A549 (cell line): ENCODE results near the gene POLR1E.

Experiments used
- BHLHE40 ChIP-seq: IDR thresholded peaks from 2 replicates; pipeline ENCODE4 v1.6.1; 2012; ENCODE audit warnings: low read depth, low read length, inconsistent platforms
- CBX8 ChIP-seq: fragments of 200-600 bp; sonication (generic); IDR thresholded peaks from 2 replicates; pipeline ENCODE4 v1.6.1; 2016
- CEBPB ChIP-seq, 2 experiments: fragments of >200 bp in 1 of 2; sonication (Bioruptor Twin) in 1 of 2; formaldehyde crosslinking in 1 of 2; IDR thresholded peaks; 2 replicates each; pipeline ENCODE4 v1.6.1; 2012 to 2016
- CTCF ChIP-seq: fragments of >200 bp; sonication (Bioruptor Twin); formaldehyde crosslinking; IDR thresholded peaks from 3 replicates; pipeline ENCODE4 v1.5.1; 2016
- ESRRA ChIP-seq: fragments of 150-350 bp; IDR thresholded peaks from 2 replicates; pipeline ENCODE4 v1.6.1; 2014; ENCODE audit warnings: mild to moderate bottlenecking, low read length, borderline replicate concordance
- HEYL ChIP-seq: fragments of 250-450 bp; sonication (Bioruptor Pico); IDR thresholded peaks from 2 replicates; pipeline ENCODE4 v1.8.0; 2021; ENCODE audit warnings: mild to moderate bottlenecking, moderate library complexity
- HMGXB4 ChIP-seq: fragments of 250-450 bp; sonication (Bioruptor Pico); IDR thresholded peaks from 2 replicates; pipeline ENCODE4 v1.5.0; 2021; ENCODE audit warnings: mild to moderate bottlenecking, moderate library complexity, borderline replicate concordance
- JUN ChIP-seq, 2 experiments: fragments of >200 bp; sonication (Bioruptor Twin); formaldehyde crosslinking; IDR thresholded peaks; 2 replicates in 1 of 2; 3 replicates in 1 of 2; pipeline ENCODE4 v1.6.1; 2016 to 2017
- MYC ChIP-seq: IDR thresholded peaks from 2 replicates; pipeline ENCODE4 v1.6.1; 2012; ENCODE audit warnings: mild to moderate bottlenecking, inconsistent platforms, low read length, improper control_type of control experiment, borderline replicate concordance
- POLR2A ChIP-seq: IDR thresholded peaks from 2 replicates; pipeline ENCODE4 v1.6.1; 2012; ENCODE audit warnings: mild to moderate bottlenecking, low read length
- SMC3 ChIP-seq: fragments of >200 bp; sonication (Bioruptor Twin); formaldehyde crosslinking; IDR thresholded peaks from 3 replicates; pipeline ENCODE4 v1.6.1; 2018; ENCODE audit warnings: inconsistent platforms
- SREBF2 ChIP-seq: fragments of 450-650 bp; IDR thresholded peaks from 2 replicates; pipeline ENCODE4 v1.6.1; 2014; ENCODE audit warnings: mild to moderate bottlenecking, moderate library complexity
- ZFP36 ChIP-seq: fragments of 450-650 bp; IDR thresholded peaks from 2 replicates; pipeline ENCODE4 v1.6.1; 2014; ENCODE audit warnings: borderline replicate concordance; ENCODE audit not compliant: partially characterized antibody
- ZNF302 ChIP-seq: fragments of 250-450 bp; sonication (Bioruptor Pico); IDR thresholded peaks from 2 replicates; pipeline ENCODE4 v1.9.0; 2021; ENCODE audit warnings: inconsistent platforms, mild to moderate bottlenecking, moderate library complexity

GRCh38 chr9:37543468-37543867 lies 57.7 kb downstream of the POLR1E start:
- TF ChIP-seq ZFP36, result no peak
- TF ChIP-seq CTCF, result no peak
- TF ChIP-seq ESRRA, result no peak
- no peak for TF ChIP-seq JUN (IDR thresholded peaks at IDR 0.05)
- TF ChIP-seq CEBPB (IDR thresholded peaks at IDR 0.05), result no peak
- no peak for TF ChIP-seq SREBF2
- TF ChIP-seq ZNF302, result no peak
- TF ChIP-seq MYC, result no peak
- no peak for TF ChIP-seq BHLHE40
- no peak for TF ChIP-seq CBX8
- TF ChIP-seq POLR2A, result no peak
- TF ChIP-seq HMGXB4 (CRISPR knock-in tag), result no peak
- no peak for TF ChIP-seq HEYL (CRISPR knock-in tag)
- TF ChIP-seq SMC3, result no peak
